GM18519 (cell line): ENCODE data around the gene OR10H2.
"Not testable (repeated sequence)": the region's sequence is repeated elsewhere in the genome, so short reads cannot be mapped to it uniquely, and the experiment has no call there.

ENCODE experiments used
- ATAC-seq: cut with Tn5 transposase; IDR thresholded peaks from one replicate; pipeline ENCODE4 v1.9.1; 2021; ENCODE audit warnings: mild to moderate bottlenecking, moderate library complexity; ENCODE audit not compliant: unreplicated experiment, low FRiP score

Gene OR10H2

DNA sequence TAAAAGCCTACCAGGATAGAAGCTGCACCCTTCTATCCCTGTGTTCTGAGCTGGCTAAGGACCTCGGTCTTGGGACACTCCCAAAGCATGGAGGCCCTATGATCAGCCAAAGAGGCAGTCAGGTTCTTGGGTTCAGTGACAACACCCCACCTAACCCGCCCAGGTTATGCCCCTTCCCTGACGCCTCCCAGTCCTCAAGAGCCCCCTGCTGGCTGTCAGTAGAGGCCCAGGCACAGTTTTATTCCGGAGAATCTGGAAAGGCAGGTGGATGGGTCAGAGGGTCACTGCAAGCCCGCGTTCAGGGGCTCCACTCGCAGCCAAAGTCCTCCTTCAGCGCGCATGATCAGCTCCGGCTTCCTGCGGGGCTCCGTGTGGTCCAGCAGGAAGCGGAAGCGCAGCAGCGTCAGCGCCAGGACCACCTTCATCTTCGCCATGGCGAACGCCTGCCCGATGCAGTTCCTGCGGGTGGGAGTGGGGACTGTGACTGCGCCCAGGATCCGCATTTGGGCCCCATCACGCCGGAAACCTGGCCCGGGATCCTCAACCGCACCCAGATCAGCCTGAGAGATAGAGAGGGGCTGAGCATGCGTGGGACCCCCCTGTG, 32.2 kb downstream of the OR10H2 start:
- no peak for ATAC-seq

GRCh38 chr19:15769586-15769985, 41.8 kb downstream of the OR10H2 start:
- ATAC-seq = no peak

GRCh38 chr19:15774159-15774558, 46.3 kb downstream of the OR10H2 start:
- not testable (repeated sequence) for ATAC-seq

DNA sequence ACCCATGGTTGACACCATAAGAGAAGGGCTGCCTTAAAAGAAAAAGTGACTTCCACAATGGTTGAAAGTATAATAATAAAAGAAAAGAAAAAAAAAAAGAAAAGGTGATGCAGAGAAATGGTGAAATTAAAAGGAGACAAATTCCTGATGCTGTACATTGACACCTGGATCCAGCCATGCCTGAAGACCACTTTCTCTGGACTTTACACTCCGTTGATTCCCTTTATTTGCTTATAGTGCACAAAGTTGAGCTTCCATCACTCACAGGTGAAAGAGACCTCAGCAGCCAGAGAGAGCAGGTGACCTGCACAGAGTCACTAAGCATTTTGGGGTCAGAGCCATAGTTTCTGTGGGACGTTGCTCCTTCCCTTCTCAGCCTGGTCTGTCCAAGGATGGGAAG, 47.4 kb downstream of the OR10H2 start:
- no peak for ATAC-seq

GRCh38 chr19:15776264-15776663, 48.4 kb downstream of the OR10H2 start:
- no peak for ATAC-seq

DNA sequence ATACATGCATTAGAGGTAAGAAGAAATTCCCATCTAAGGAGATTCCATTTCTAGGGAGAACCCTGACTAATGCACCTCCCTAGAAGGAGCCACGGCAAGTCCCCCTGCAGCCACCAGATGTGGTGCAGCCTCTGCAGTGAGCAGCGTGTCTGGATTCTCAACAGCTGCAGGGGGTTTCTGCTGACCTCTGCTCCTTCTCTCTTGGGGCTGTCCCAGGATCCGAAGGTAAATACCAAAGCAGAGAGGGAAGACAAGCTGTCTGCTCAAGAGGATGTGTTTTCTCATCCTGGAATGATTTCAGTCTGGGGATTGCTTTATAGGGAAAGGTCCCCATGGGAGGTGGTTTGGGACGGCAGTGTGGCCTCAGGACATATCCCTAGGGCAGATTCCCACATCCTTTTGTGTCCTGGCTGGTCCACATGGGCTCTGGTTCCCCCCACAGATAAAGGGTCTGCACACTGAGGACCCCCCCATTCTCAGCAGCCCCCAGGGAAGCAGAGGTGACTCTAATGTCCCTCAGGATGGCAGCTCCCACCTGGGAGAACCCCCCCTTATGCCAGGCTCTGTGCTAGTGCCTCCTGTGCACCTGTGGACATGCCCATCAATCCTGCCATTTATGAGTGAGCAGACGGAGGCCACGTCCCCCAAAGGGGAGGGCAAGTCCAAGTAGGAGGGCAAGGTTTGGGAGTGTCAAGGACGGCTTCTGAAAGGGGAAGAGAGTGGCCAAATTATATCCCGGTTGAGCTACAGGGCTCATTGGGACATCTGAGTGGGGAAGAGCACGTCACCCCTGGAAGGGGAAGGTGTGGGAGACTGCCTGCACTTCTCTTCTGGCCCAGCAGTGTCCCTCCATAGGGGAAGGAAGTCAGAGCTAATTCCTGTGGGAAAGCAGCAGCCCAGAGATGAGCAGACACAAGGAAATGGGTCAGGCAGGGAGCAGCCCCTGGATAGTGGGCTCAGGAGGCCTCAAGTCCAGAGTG, 49.5 kb downstream of the OR10H2 start:
- no peak for ATAC-seq
